Kidney tubule cell (primary cell): ENCODE data around the gene ALPG.
"Not testable (repeated sequence)": the region's sequence is repeated elsewhere in the genome, so short reads cannot be mapped to it uniquely, and the experiment has no call there.

Source experiments
- DNase-seq: peaks from one replicate; pipeline ENCODE4 v3.0.0-alpha.2; 2018; ENCODE audit warnings: low spot score

ALPG gene

DNA sequence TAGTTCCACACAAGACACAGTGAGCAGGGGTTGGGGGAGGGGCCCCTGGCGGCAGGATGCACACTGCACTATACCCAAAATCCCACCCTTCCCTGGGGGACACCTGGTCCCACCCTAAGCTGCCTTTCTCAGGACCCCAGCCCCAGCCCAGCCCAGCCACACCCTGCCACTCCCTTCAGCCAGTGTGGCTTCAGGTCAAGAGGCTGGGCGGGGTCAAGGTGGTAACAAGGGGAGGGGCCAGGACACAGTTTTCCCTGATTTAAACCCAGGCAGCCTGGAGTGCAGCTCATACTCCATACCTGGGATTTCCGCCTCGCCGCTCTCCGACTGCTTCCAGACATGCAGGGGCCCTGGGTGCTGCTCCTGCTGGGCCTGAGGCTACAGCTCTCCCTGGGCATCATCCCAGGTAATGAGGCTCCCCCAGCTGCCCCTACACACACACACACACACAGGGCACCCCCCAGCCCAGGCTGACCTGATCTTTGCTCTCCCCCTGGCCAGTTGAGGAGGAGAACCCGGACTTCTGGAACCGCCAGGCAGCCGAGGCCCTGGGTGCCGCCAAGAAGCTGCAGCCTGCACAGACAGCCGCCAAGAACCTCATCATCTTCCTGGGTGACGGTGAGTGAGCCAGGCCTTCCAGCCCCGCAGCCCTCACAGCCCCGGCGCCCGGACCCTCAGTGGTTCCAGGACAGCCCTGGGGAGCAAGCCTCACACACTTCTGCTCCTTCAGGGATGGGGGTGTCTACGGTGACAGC is at the start of gene ALPG:
ALPG (plus strand) TSS at position 289 of the 755 bp plus-strand sequence; CDS start at position 340, 51 bp downstream.
- no peak for DNase-seq

DNA sequence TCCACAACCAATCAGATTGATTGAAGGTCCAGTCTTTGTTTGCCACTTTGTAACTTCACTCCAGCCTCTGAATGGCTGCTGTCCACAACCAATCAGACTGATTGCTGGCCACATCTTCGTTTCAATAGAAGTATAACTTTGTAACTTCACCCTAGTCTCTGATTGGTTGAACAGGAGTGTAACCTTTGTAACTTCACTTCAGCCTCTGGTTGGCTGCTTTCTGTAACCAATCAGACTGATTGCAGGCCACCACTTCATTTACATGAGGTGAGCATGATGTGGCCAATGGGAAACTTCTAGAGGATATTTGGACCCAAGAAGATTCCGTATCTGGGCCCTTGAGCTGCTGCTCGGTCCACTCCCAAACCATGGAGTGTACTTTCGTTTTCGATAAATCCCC is 45.0 kb upstream of the ALPG start:
- DNase-seq = no peak

DNA sequence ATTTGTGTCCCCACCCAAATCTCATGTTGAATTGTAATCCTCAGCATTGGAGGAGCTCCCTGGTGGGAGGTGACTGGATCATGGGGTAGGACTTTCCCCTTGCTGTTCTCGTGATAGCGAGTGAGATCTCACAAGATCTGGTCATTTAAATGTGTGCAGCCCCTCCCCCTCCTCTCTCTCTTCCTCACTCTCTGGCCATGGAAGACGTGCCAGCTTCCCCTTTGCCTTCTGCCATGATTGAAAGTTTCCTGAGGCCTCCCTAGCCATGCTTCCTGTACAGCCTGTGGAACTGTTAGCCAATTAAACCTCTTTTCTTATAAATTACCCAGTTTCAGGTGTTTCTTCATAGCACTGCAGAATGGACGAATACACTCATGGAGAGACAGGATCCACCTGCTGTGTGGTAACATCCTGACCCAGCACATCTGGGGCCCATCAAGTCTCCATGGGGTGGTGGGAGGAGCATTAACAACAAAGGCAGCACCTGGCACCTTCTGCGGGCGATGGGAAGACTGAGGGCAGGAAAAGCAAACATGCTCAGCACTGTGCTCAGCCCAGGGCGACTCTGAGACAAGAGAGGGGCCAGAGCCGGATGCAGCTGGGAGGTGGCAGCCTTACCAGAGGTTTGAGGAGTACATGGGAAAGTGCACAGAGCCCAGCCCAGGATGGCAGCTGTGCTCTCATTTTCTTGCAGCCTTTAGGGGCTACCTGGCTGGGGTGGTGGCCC is 44.3 kb upstream of the ALPG start:
- DNase-seq = no peak

DNA sequence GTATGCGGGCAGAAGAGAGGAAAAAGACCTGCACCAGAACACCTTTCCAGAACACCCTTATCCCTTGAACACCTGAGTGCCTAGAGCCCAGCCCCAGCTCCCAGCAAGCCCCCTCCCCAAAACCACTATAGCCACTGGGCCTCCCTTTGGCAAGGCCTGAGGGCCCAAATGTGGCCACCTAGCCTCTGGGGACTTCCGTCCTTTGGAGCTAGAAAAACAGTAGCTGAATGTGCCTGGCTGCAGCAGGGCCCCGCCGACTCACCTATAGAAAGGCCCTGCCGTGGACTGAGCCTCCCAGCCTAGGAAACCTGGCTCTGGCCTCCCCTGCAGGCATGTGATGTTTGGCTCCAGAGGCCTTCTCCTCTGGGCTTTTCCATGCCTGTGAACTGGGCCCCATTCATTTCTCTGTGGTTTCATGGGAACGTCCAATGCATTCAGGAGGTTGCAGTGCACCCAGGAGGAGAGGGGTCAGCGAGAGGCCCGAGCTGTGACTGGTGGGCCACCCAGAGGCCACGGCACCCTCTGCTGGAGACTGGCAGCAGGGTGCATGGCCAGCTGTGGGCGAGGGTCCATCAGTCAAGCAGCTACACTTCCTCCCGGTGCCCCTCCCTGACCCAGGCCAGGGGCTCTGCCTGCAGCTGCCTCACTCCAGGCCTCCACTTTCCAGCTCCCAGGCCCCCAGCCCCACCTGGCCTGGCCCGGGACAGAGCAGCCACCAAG is 43.4 kb upstream of the ALPG start:
- DNase-seq = not testable (repeated sequence)

DNA sequence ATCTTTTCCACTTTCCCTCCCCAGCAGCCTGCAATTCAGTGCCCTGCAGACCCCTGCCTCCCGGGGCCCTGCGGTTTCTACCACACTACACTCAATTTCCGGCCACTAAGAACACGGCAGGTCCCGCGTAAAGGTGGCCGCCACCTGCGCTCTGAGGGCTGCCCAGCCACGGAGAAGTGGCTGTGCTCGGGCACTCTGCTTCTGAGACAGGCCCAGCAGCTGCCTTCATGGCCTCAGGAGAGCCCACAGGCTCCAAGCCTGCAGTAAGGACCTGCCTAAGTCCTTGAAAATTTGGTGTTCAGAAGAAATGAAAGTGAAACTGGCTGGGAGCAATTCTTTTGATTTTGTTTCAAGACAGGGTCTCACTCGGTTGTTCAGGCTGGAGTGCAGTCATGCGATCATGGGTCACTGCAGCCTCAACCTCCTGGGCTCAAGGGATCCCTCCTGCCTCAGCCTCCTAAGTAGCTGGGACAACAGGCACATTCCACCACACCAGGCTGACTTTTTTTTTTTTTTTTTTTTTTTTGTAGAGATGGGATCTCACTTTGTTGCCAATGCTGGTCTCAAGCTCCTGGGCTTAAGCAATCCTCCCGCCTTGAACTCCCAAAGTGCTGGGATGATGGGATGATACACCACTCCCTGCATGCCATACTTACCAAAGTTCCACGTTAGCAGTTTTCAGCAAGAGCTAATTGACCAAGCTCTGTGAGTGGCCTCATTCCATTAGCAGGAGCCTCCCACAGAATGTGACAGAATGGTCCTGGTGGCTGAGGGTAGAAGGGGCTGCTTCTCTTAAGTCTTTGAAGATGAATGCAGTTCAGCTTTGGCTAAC is 42.6 kb upstream of the ALPG start:
- peak; percentile 9 for DNase-seq

DNA sequence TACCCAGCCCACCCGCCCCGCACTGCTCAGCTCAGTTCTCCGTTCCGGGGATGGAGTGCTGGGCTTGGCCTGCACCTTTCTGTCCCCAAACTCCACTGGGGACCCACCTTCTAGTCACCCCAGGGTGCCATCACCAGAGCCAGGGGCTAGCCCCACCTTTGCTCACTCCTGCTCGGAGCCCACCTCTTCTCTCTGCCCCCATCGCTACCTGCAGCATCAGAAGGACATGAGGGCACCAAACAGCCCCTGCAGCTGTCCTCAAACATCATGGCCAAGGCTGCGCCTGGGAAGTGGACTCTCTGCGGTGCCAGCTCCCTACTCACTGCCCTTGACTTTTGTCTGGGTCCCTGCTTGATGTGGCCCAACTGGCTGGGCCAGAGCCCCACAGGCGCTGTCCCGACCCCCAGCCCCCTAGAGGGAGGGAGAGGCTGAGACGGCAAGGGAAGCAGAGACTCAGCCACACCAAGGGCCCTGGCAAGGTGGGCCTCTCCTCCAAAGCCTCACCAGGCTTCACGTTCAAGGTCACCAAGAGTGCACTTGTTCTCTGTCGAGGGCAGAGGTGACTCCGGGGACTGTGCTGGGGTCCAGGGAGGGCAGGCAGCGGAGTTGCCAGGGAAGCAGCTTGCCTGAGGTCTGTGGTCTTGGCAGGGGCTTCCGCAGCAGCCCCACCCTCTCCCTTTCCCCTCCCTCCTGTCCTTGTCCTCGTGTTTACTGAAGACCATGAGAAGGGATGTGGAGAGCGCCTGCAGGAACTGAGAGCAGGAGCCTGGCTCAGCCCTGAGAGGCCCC is 41.6 kb upstream of the ALPG start:
- DNase-seq = not testable (repeated sequence)

DNA sequence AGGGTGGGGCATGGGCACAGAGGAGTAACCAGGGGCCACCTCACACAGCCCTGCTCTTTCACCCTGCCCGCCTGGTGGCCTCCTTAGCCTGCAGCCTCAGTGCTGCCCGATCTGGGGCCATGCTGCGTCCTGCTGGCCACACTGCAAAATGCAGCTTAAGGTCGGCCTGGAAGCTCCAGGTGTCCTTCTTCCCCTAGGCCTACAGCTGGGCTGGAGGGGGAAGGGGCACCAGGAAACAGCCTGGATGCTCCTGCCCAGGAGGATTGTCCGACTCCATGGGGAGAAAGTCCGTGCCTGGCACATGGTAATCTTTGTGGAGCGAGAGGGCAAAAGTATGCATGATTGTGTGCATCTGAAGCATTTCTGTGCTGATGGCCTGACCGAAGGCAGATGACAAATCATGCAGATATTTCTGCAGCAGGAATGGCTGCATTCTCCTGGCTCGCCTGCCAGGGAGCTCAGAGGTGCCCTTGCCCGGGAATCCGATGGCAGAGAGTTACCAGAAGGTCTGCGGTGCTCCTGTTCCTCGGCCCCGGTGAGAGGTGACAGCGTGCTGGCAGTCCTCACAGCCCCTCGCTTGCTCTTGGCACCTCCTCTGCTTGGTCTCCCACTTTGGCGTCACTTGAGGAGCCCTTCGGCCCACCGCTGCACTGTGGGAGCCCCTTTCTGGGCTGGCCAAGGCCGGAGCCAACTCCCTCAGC is 40.9 kb upstream of the ALPG start:
- peak; percentile 60 for DNase-seq

DNA sequence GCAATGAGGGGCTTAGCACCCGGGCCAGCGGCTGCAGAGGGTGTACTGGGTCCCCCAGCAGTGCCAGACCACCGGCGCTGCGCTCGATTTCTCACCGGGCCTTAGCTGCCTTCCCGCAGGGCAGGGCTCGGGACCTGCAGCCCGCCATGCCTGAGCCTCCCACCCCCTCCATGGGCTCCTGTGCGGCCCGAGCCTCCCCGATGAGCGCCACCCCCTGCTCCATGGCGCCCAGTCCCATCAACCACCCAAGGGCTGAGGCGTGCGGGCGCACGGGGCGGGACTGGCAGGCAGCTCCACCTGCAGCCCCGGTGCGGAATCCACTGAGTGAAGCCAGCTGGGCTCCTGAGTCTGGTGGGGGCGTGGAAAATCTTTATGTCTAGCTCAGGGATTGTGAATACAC is 40.2 kb upstream of the ALPG start:
- not testable (repeated sequence) for DNase-seq

DNA sequence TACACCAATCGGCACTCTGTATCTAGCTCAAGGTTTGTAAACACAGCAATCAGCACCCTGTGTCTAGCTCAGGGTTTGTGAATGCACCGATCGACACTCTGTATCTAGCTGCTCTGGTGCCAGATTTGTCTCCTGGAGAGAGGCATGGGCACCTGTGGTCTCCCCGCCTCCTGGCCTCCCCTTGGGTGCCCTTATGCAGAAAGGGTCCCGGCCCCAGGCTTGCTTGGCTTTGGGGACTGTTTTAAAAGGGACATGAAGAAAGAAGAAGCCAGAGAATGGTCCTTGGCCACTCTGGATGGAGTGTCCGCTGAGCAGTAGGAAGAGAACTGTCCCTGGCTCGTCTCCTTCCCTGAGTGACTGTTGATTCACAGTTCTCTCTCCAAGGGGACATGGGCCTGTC is 39.6 kb upstream of the ALPG start:
- DNase-seq = no peak

DNA sequence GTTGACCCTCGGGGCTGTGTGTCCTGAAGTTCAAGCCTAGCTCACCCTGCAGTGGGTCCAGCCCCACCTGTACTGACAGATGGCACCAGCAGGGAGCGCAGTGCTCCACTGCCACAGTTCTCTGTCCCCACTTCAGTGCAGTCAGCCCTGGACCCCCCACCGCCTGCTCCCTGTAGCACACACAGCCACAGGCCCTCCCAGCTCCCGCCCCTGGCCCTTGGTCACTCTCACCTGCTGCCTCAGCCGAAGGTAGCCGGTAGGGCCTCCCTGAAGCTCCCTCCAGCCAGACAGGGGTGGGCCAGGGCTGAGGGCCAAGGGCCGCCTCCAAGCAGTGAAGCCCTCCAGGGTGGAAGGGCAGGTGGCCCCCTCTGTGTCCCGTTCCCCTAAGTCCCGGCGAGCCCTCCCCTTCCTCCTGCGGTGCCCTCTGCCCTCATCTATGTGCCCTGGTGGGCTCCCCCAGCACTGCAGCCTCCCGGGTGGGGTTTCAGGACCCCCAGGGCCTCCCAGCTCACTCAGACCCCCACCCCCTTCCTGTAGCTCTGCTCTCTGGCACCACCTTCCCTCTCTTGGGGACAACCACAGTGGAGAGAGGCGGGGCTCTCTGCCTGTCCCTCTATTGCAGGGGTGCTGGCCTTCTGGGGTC is 38.9 kb upstream of the ALPG start:
- DNase-seq = no peak

DNA sequence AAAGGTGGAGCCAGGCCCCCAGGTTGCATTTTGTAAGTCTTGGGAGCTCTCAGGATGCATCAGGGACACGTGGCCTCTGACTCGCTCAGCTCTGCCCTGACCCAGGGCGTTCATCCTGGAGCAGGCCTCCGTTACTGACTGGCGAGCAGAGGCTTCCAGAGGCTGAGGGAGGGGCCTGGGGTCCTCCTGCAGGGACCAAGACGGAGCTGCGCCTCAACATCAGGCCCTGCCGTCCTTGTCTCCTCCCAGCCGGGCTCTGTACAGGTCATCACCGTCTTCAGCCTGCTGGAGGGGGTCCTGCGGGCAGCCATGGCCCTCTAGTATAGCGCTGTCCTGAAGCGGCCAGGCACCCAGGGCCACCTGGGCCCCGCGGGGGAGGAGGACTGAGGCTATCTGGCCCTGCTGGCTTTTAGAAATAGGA is 38.3 kb upstream of the ALPG start:
- DNase-seq = peak; percentile 22

DNA sequence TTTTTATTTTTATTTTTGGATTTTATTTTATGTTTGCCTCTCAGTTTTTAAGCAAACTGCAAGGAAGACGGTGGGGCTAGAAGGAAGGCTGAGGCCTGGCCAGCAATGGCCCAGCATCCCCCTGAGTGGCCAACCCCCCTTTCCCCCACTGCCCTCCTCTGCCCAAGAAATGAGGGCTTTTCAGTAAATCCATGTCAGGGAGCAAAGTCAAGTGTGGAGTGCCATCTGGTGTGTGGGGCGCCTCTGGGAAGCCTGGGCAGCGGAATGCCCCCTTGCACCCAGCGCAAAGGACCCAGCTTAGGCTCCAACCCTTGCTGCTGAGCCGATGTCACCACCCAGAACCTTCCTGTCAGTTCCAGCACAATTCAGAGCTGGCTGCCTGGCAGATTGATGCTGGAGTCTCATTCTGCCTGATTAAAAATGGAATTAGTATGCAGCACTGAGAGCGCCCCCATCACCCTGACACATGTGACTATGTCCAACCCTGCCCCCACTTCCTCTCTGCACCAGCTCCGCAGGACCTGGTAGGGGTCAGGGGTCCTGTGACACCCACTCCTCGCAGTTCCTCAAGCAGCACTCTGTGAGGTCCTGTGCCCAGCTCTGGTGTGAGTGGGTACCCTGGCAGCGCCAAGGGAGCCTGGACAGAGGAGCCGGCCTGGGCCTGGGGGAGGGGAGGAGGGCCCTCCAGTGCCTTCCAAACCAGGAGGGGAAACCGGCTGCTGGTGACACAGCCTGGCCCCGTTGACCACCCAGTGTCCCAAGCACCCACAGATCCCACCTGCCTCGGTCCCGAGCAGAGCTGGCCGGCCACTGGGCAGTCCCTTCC is 37.3 kb upstream of the ALPG start:
- DNase-seq = no peak

DNA sequence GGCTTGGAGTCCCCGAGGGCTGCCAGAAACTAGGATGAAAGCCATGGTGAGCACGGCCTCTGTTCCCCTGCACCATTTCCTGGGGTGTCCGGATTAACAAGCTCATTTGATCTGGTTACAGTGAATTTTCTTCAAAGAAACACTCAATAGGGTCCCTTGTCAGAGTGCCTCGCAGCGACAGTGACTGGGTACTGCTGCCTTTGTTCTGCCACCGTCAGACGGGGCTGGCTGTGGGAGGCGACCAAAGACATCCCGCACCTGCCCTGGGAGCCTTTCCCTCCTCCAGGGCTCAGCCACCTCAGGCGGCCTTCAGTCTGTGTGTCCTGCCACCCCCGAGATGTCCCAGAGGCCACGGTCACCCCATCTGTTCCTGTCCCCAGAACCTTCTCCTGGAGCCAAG is 36.6 kb upstream of the ALPG start:
- not testable (repeated sequence) for DNase-seq

DNA sequence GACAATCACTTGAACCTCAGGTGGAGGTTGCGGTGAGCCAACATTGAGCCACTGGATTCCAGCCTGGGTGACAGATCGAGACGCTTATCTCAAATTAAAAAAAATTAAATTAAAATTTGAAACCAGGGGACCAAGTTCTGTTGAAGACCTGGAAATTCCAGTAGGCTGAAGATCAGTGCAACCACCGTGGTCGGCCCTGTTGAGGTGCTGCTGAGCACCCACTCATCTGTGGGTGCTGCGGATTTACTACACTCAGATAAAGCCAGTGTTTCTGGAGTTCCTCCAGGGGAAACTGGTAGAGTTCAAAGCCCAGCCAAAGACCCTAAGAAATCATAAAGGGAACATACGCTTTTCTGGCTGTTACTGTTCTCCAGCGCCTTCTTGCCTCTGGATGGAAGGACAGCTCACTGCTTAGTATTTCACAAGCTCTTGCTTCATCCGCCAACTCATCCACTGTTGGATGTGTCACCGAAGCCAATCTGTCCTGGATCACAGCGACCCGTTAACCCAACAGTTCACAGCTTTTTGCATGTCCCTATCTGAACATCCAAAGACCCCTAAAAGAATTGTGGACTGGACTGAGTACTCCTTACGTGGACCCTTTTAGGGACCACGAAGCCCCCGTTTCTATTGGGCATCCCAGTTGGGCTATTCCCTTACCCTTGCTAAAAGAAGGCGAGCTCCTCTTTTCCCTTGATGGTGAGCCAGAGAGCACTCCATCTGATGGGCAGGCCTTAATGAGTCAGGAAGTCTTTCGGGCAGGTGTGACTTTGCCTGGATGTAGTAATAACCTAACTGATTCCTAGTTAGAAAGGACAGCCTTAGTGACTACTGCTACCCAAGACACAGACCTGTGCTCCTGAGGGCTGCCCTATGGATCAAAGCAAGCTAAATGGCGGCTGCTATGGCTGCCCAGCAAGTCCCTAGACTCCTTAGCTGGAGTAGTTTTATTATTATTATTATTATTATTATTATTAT is 34.1 kb upstream of the ALPG start:
- DNase-seq = no peak

DNA sequence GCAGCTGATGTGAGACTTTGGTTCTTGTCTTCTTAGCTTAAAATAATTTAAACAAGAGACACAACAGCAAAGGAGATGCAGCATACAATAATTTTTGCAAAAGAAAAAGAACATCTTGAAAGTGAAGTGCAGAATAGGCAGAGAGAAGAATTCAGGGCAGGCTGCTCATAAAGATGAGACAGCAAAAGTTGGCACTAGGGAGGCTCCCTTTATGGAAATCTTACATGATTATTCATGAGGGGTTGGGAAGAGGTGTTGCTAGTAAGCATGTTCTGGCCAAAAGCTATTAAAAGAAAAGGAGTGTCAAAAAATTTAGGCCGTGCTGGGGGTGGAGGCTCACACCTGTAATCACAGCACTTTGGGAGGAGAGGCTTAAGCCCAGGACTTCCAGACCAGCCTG is 32.3 kb upstream of the ALPG start:
- no peak for DNase-seq

DNA sequence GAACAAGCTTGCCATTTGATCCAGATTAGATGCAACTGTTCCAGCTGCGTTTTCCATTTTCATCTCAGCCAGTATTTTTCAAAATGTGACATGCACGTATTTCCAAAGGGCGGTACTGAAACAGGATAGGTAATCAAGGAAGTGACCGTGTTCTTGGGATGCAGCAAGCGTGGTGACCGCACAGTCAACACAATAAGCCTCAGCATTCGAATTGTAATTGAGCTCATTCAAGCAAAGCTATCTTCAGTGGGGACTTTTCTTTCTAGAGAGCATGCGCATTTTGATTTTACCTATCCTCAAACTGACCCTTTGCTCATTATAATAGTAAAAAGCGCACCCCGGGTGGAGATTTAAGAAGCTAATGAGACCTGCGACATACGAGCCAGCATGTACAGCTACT is 31.5 kb upstream of the ALPG start:
- no peak for DNase-seq

DNA sequence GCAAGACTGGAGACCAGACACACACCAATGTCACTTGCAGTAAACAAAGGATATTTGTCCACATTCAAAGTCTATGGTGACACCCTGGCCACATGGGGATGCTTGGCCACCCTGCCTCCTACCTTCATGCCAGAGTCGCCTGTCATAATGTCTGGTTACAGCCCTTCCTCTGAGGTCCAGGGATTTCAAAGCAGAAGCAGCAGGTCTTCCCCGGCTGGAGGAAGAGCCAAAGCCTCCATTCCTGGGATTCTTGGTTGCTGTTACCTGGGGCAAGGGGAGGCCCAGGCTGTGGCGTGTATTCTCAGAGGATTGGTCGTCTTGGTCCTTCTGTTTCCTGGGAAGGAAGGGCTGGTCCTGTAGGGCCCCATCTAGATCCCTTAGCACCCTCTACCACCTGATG is 30.4 kb upstream of the ALPG start:
- no peak for DNase-seq

DNA sequence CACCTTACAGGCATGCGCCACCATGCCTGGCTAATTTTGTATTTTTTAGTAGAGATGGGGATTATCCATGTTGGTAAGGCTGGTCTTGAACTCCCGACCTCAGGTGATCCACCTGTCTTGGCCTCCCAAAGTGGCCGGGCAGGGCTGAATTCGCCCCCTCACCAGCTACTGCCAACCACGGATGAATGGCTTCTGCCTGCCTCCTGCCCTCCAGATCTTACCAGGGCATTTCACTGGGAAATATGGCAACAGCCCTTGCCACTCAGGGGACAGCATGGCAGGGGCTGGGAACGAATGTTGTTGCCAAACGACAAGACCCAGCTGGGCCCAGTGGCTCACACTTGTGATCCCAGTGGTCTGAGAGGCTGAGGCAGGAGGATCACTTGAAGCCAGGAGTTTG is 29.9 kb upstream of the ALPG start:
- DNase-seq = no peak
